Mucosa of rectum (tissue), 2 donors: ENCODE data around the gene NDC1.
A peak's percentile ranks its signal among the peaks of the same experiment; 100 is the strongest.
"Not testable (repeated sequence)": the region's sequence is repeated elsewhere in the genome, so short reads cannot be mapped to it uniquely, and the experiment has no call there.

Experiments used
- H3K27ac ChIP-seq, 2 donors: one replicate each; pipeline ENCODE4 v1.7.0; 2013; ENCODE audit warnings: inconsistent platforms in 2 of 2, low read depth in 2 of 2, low read length in 2 of 2
- H3K27me3 ChIP-seq, 2 donors: one replicate each; pipeline ENCODE4 v1.7.0; 2013; ENCODE audit warnings: low read length in 2 of 2; ENCODE audit not compliant: control insufficient read depth in 2 of 2, insufficient read depth in 2 of 2
- H3K36me3 ChIP-seq, 2 donors: one replicate each; pipeline ENCODE4 v1.7.0; 2013; ENCODE audit warnings: low read length in 2 of 2; ENCODE audit not compliant: control insufficient read depth in 2 of 2, insufficient read depth in 2 of 2
- H3K4me1 ChIP-seq, 2 donors: one replicate each; pipeline ENCODE4 v1.7.0; 2013; ENCODE audit warnings: low read length in 2 of 2, mild to moderate bottlenecking in 1 of 2; ENCODE audit not compliant: control insufficient read depth in 2 of 2, insufficient read depth in 2 of 2
- H3K4me3 ChIP-seq, 2 donors: one replicate each; pipeline ENCODE4 v1.7.0; 2013; ENCODE audit warnings: low read length in 2 of 2
- H3K9ac ChIP-seq, 2 donors: one replicate each; pipeline ENCODE4 v1.7.0; 2013; ENCODE audit warnings: low read length in 2 of 2, low read depth in 1 of 2, mild to moderate bottlenecking in 1 of 2
- H3K9me3 ChIP-seq, 2 donors: one replicate each; pipeline ENCODE4 v1.7.0; 2013; ENCODE audit warnings: low read length in 2 of 2; ENCODE audit not compliant: control insufficient read depth in 2 of 2
- donor health status: healthy.
- donor health status: Normal muscosa, but diverticular disease.

NDC1 gene

GRCh38 chr1:53769780-53770179, 68.3 kb downstream of the NDC1 start:
- H3K27me3 ChIP-seq = no peaks in the 10 kb centered on the region
- peaks cover 0 to 4% of the 10 kb centered on the region in 2 donors for H3K36me3 ChIP-seq

GRCh38 chr1:53769184-53769583, 68.9 kb downstream of the NDC1 start:
- H3K9ac ChIP-seq = no peak overlapping the region
- H3K4me3 ChIP-seq = no peak overlapping the region
- no peak overlapping the region for H3K27ac ChIP-seq
- H3K36me3 ChIP-seq = peaks cover 0 to 4% of the 10 kb centered on the region in 2 donors
- no peaks in the 10 kb centered on the region for H3K4me1 ChIP-seq
- no peaks in the 10 kb centered on the region for H3K27me3 ChIP-seq
- H3K9me3 ChIP-seq = no peaks in the 10 kb centered on the region

More at GRCh38 chr1:53769780-53770179, 68.3 kb downstream of the NDC1 start:
- no peaks in the 10 kb centered on the region for H3K9me3 ChIP-seq
- no peak overlapping the region for H3K9ac ChIP-seq
- no peak overlapping the region for H3K27ac ChIP-seq
- H3K4me1 ChIP-seq = no peaks in the 10 kb centered on the region
- H3K4me3 ChIP-seq = no peak overlapping the region

- Histone ChIP-seq H3K4me3 (peak overlapping the region in 1 of 2 donors; percentile 46), H3K4me1 (no peaks in the 10 kb centered on the region)
These were observed 71.2 kb downstream of the NDC1 start for GRCh38 chr1:53766831-53767405.

GRCh38 chr1:53766194-53766742, 71.8 kb downstream of the NDC1 start:
- H3K36me3 ChIP-seq = no peaks in the 10 kb centered on the region
- no peaks in the 10 kb centered on the region for H3K4me1 ChIP-seq
- no peak overlapping the region for H3K4me3 ChIP-seq
- no peak overlapping the region for H3K27ac ChIP-seq
- H3K9ac ChIP-seq = no peak overlapping the region
- no peaks in the 10 kb centered on the region for H3K27me3 ChIP-seq
- no peaks in the 10 kb centered on the region for H3K9me3 ChIP-seq

More at GRCh38 chr1:53766831-53767405, 71.2 kb downstream of the NDC1 start:
- H3K36me3 ChIP-seq = no peaks in the 10 kb centered on the region
- no peaks in the 10 kb centered on the region for H3K27me3 ChIP-seq
- H3K9me3 ChIP-seq = no peaks in the 10 kb centered on the region
- no peak overlapping the region for H3K9ac ChIP-seq
- H3K27ac ChIP-seq = no peak overlapping the region

GRCh38 chr1:53765657-53766056, 72.4 kb downstream of the NDC1 start:
- no peaks in the 10 kb centered on the region for H3K27me3 ChIP-seq
- no peak overlapping the region for H3K4me3 ChIP-seq
- no peaks in the 10 kb centered on the region for H3K36me3 ChIP-seq
- H3K27ac ChIP-seq = no peak overlapping the region
- H3K9ac ChIP-seq = no peak overlapping the region
- no peaks in the 10 kb centered on the region for H3K4me1 ChIP-seq
- no peaks in the 10 kb centered on the region for H3K9me3 ChIP-seq

- no peak overlapping the region for H3K4me3 ChIP-seq
- H3K4me1 ChIP-seq = no peaks in the 10 kb centered on the region
- H3K9ac ChIP-seq = no peak overlapping the region
- no peaks in the 10 kb centered on the region for H3K36me3 ChIP-seq
- no peaks in the 10 kb centered on the region for H3K9me3 ChIP-seq
- no peaks in the 10 kb centered on the region for H3K27me3 ChIP-seq
- no peak overlapping the region for H3K27ac ChIP-seq
These were observed 74.2 kb downstream of the NDC1 start for GRCh38 chr1:53763911-53764310.

GRCh38 chr1:53763461-53763860, 74.6 kb downstream of the NDC1 start:
- Histone ChIP-seq H3K4me1 (no peaks in the 10 kb centered on the region), H3K36me3 (no peaks in the 10 kb centered on the region), H3K9me3 (no peaks in the 10 kb centered on the region), H3K27me3 (no peaks in the 10 kb centered on the region), H3K9ac (no peak overlapping the region), H3K27ac (no peak overlapping the region), H3K4me3 (no peak overlapping the region)

GRCh38 chr1:53760497-53760896, 77.6 kb downstream of the NDC1 start:
- not testable (repeated sequence) for H3K27me3 ChIP-seq, H3K9ac ChIP-seq, H3K27ac ChIP-seq

GRCh38 chr1:53755874-53756273, 82.2 kb downstream of the NDC1 start:
- no peaks in the 10 kb centered on the region for H3K9me3 ChIP-seq
- H3K27ac ChIP-seq = no peak overlapping the region
- H3K9ac ChIP-seq = no peak overlapping the region
- no peak overlapping the region for H3K4me3 ChIP-seq
- no peaks in the 10 kb centered on the region for H3K4me1 ChIP-seq
- H3K36me3 ChIP-seq = no peaks in the 10 kb centered on the region
- no peaks in the 10 kb centered on the region for H3K27me3 ChIP-seq

More at GRCh38 chr1:53760497-53760896, 77.6 kb downstream of the NDC1 start:
- not testable (repeated sequence) for H3K4me1 ChIP-seq, H3K4me3 ChIP-seq, H3K36me3 ChIP-seq, H3K9me3 ChIP-seq

GRCh38 chr1:53754484-53755312, 83.4 kb downstream of the NDC1 start:
- Histone ChIP-seq H3K27ac (no peak overlapping the region), H3K36me3 (no peaks in the 10 kb centered on the region), H3K4me1 (no peaks in the 10 kb centered on the region), H3K9ac (no peak overlapping the region), H3K4me3 (no peak overlapping the region), H3K9me3 (no peaks in the 10 kb centered on the region), H3K27me3 (no peaks in the 10 kb centered on the region)
